Measurements from ENCODE around the gene NIP7.

The NIP7 gene

GRCh38 chr16:69319826-69320739 lies 19.5 kb upstream of the NIP7 start:
- H3K36me3 ChIP-seq (ENCODE audit: insufficient read depth, low read length) = peaks cover 94% of the 10 kb centered on the region
- H3F3A ChIP-seq (ENCODE audit: insufficient read depth, low read length) = no peaks in the 10 kb centered on the region
- no peak overlapping the region for H2AFZ ChIP-seq (ENCODE audit: low read length)
- no peaks in the 10 kb centered on the region for H4K20me1 ChIP-seq (ENCODE audit: insufficient read depth, low read length)
- H3K79me2 ChIP-seq (ENCODE audit: insufficient read depth, low read length) = peaks cover 6% of the 10 kb centered on the region
- no peaks in the 10 kb centered on the region for H3K9me3 ChIP-seq (ENCODE audit: low read length)
- no peaks in the 10 kb centered on the region for H3K4me1 ChIP-seq (ENCODE audit: insufficient read depth, low read length, severe bottlenecking)
- H3K27ac ChIP-seq (ENCODE audit: low read depth, low read length, poor library complexity, severe bottlenecking) = no peak overlapping the region
- H3K4me2 ChIP-seq (ENCODE audit: low read length) = no peak overlapping the region
- H3K27me3 ChIP-seq (ENCODE audit: insufficient read depth, low read length) = no peaks in the 10 kb centered on the region
- no peak overlapping the region for H3K9ac ChIP-seq (ENCODE audit: low read length)
- H3K9me2 ChIP-seq (ENCODE audit: low read depth, low read length) = no peaks in the 10 kb centered on the region
- H3K4me3 ChIP-seq (ENCODE audit: low read depth, low read length, poor library complexity, severe bottlenecking) = no peak overlapping the region
- TF ChIP-seq EZH2 (IDR thresholded peaks at IDR 0.05; ENCODE audit: borderline replicate concordance, low read length) (no peak), CTCF (IDR thresholded peaks at IDR 0.05; ENCODE audit: low read length) (no peak)

GRCh38 chr16:69320740-69321073 lies 18.9 kb upstream of the NIP7 start:
- Histone ChIP-seq H2AFZ (ENCODE audit: low read length) (no peak overlapping the region), H3K27ac (ENCODE audit: low read depth, low read length, poor library complexity, severe bottlenecking) (no peak overlapping the region), H3K9me3 (ENCODE audit: low read length) (no peaks in the 10 kb centered on the region), H3K27me3 (ENCODE audit: insufficient read depth, low read length) (no peaks in the 10 kb centered on the region), H4K20me1 (ENCODE audit: insufficient read depth, low read length) (no peaks in the 10 kb centered on the region), H3F3A (ENCODE audit: insufficient read depth, low read length) (no peaks in the 10 kb centered on the region), H3K9me2 (ENCODE audit: low read depth, low read length) (no peaks in the 10 kb centered on the region), H3K9ac (ENCODE audit: low read length) (no peak overlapping the region), H3K4me1 (ENCODE audit: insufficient read depth, low read length, severe bottlenecking) (peaks cover under 1% of the 10 kb centered on the region), H3K79me2 (ENCODE audit: insufficient read depth, low read length) (peaks cover 8% of the 10 kb centered on the region), H3K4me3 (ENCODE audit: low read depth, low read length, poor library complexity, severe bottlenecking) (no peak overlapping the region), H3K4me2 (ENCODE audit: low read length) (no peak overlapping the region), H3K36me3 (ENCODE audit: insufficient read depth, low read length) (peaks cover 95% of the 10 kb centered on the region)
- TF ChIP-seq CTCF (IDR thresholded peaks at IDR 0.05; ENCODE audit: low read length) (no peak), EZH2 (IDR thresholded peaks at IDR 0.05; ENCODE audit: borderline replicate concordance, low read length) (no peak)

- H3K9me2 ChIP-seq (ENCODE audit: low read depth, low read length) = no peaks in the 10 kb centered on the region
- H2AFZ ChIP-seq (ENCODE audit: low read length) = no peak overlapping the region
- no peaks in the 10 kb centered on the region for H3K9me3 ChIP-seq (ENCODE audit: low read length)
- H3K27ac ChIP-seq (ENCODE audit: low read depth, low read length, poor library complexity, severe bottlenecking) = no peak overlapping the region
- H3K4me3 ChIP-seq (ENCODE audit: low read depth, low read length, poor library complexity, severe bottlenecking) = no peak overlapping the region
- no peak overlapping the region for H3K4me2 ChIP-seq (ENCODE audit: low read length)
- peaks cover 5% of the 10 kb centered on the region for H3K4me1 ChIP-seq (ENCODE audit: insufficient read depth, low read length, severe bottlenecking)
- H4K20me1 ChIP-seq (ENCODE audit: insufficient read depth, low read length) = no peaks in the 10 kb centered on the region
- H3K79me2 ChIP-seq (ENCODE audit: insufficient read depth, low read length) = peaks cover 11% of the 10 kb centered on the region
- no peaks in the 10 kb centered on the region for H3K27me3 ChIP-seq (ENCODE audit: insufficient read depth, low read length)
- no peaks in the 10 kb centered on the region for H3F3A ChIP-seq (ENCODE audit: insufficient read depth, low read length)
- H3K9ac ChIP-seq (ENCODE audit: low read length) = no peak overlapping the region
- TF ChIP-seq CTCF (IDR thresholded peaks at IDR 0.05; ENCODE audit: low read length) = no peak
- no peak for TF ChIP-seq EZH2 (IDR thresholded peaks at IDR 0.05; ENCODE audit: borderline replicate concordance, low read length)
- H3K36me3 ChIP-seq (ENCODE audit: insufficient read depth, low read length) = peaks cover 95% of the 10 kb centered on the region
These were observed 18.5 kb upstream of the NIP7 start for GRCh38 chr16:69321080-69321479.
